Transverse colon (tissue), 4 donors: ENCODE data around the gene MED29. TPM values are rescaled to one million over a fixed set of nuclear protein-coding genes. Genes with fewer than 3 reads are reported as not detected.
A peak's percentile ranks its signal among the peaks of the same experiment; 100 is the strongest.

Source experiments
- DNase-seq: peaks from one replicate; pipeline ENCODE4 v3.0.0-alpha.2; 2019
- H3K27ac ChIP-seq, 4 donors: fragments of 200-600 bp; sonication (generic); 2 replicates each; pipeline ENCODE4 v1.5.1; 2016 to 2018; ENCODE audit warnings: inconsistent platforms in 4 of 4
- H3K27me3 ChIP-seq: fragments of 200-600 bp; sonication (generic); 2 replicates; pipeline ENCODE4 v1.5.1; 2017; ENCODE audit warnings: inconsistent platforms
- H3K36me3 ChIP-seq, 4 donors: fragments of 200-600 bp; sonication (generic); 2 replicates each; pipeline ENCODE4 v1.5.1; 2017 to 2019; ENCODE audit warnings: inconsistent platforms in 4 of 4
- H3K4me1 ChIP-seq, 4 donors: fragments of 200-600 bp; sonication (generic); 2 replicates each; pipeline ENCODE4 v1.5.1; 2017 to 2020; ENCODE audit warnings: inconsistent platforms in 4 of 4
- H3K4me3 ChIP-seq, 4 donors: fragments of 200-600 bp; sonication (generic); 1 replicate in 1 of 4; 2 replicates in 3 of 4; pipeline versions ENCODE4 v1.5.1 to v1.6.1; 2017 to 2019; ENCODE audit warnings: inconsistent platforms in 4 of 4
- H3K9me3 ChIP-seq, 2 donors: fragments of 200-600 bp; sonication (generic); 2 replicates each; pipeline ENCODE4 v1.5.1; 2017 to 2019; ENCODE audit warnings: inconsistent platforms in 2 of 2
- CTCF ChIP-seq, 5 experiments: fragments of 200-600 bp in 3 of 5; fragments of 450-650 bp in 2 of 5; sonication (generic) in 3 of 5; IDR thresholded peaks; 1 replicate in 2 of 5; 2 replicates in 3 of 5; pipeline ENCODE4 v1.5.1; 2016 to 2017; ENCODE audit warnings: antibody characterized with exemption in 5 of 5, inconsistent platforms in 3 of 5, mild to moderate bottlenecking in 2 of 5, moderate library complexity in 1 of 5
- EP300 ChIP-seq: sonication (generic); formaldehyde crosslinking; IDR thresholded peaks from one replicate; pipeline ENCODE4 v1.6.1; 2017; ENCODE audit warnings: antibody characterized with exemption, low read depth
- POLR2A ChIP-seq: fragments of 450-650 bp; IDR thresholded peaks from one replicate; pipeline ENCODE4 v1.6.1; 2016; ENCODE audit warnings: antibody characterized with exemption, mild to moderate bottlenecking, moderate library complexity
- POLR2AphosphoS5 ChIP-seq, 3 donors: sonication (generic); formaldehyde crosslinking; IDR thresholded peaks; one replicate each; pipeline ENCODE4 v1.6.1; 2016; ENCODE audit warnings: antibody characterized with exemption in 3 of 3
- WGBS, 2 donors: methylation state at CpG; one replicate each; pipeline ENCODE4 v1.1.5; 2018; ENCODE audit warnings: low coverage in 1 of 2; 5-methylcytosine and 5-hydroxymethylcytosine counted together
- in situ Hi-C, 4 donors: fragments of 200-750 bp; cut with MboI; loops; one replicate each; pipeline versions ENCODE4 v1.15.0 to v1.15.1; 2017; ENCODE audit warnings: low sequenced_read_pairs in 3 of 4, low pct_ligation_motif_present in 1 of 4, low pct_unique_long_range_greater_than_20kb in 1 of 4
- intact Hi-C: fragments of 100-400 bp; cut with DNase I; formaldehyde crosslinking; loops from one replicate; pipeline ENCODE4 v1.15.1; 2023; ENCODE audit warnings: low total_unique reads
- total RNA-seq, 4 donors: library from RNA; depleted of rRNA; stranded (reverse); fragments of >200 nt; gene quantifications; one replicate each; pipeline ENCODE4 v1.1.0, GENCODE V29; 2016

Gene MED29
- total RNA-seq, 4 donors from 2014 or later: 22.8 to 37.4 (median 27.8) TPM

- Histone ChIP-seq H3K4me1 (peaks cover 15 to 53% (median 46%) of the 10 kb centered on the region in 4 donors), H3K4me3 (peak overlapping the region; percentile 66 to 86 (median 84)), H3K36me3 (peaks cover 0 to 14% (median 8%) of the 10 kb centered on the region in 4 donors), H3K27ac (peak overlapping the region; percentile 98 to 100 (median 99)), H3K27me3 (peaks cover 17% of the 10 kb centered on the region), H3K9me3 (no peaks in the 10 kb centered on the region)
- peak; percentile 62 for TF ChIP-seq EP300
- TF ChIP-seq CTCF (IDR thresholded peaks at IDR 0.05): no peak
- peak; percentile 94 for TF ChIP-seq POLR2A
- peak; percentile 53 to 92 (median 79) for TF ChIP-seq POLR2AphosphoS5 (IDR thresholded peaks at IDR 0.05)
- intact Hi-C loops: no loop called here
- WGBS, 2 donors: 1 to 5% methylated on average over 13 to 24 of the region's 35 CpGs
- DNase-seq: peak; percentile 85
- in situ Hi-C loops: no loop called here
These were observed 19.0 kb downstream of the MED29 start for GRCh38 chr19:39410017-39410830.

- Histone ChIP-seq H3K27me3 (peaks cover 17% of the 10 kb centered on the region), H3K4me3 (peak overlapping the region in 3 of 4 donors; percentile 66 to 86 (median 83)), H3K9me3 (no peaks in the 10 kb centered on the region), H3K4me1 (peaks cover 11 to 55% (median 43%) of the 10 kb centered on the region in 4 donors), H3K27ac (peak overlapping the region; percentile 98 to 100 (median 99)), H3K36me3 (peaks cover 0 to 14% (median 8%) of the 10 kb centered on the region in 4 donors)
- in situ Hi-C loops: no loop called here
- TF ChIP-seq POLR2AphosphoS5 (IDR thresholded peaks at IDR 0.05): no peak
- TF ChIP-seq CTCF (IDR thresholded peaks at IDR 0.05): no peak
- no peak for TF ChIP-seq POLR2A
- TF ChIP-seq EP300: no peak
- no peak for DNase-seq
- intact Hi-C loops: no loop called here
- WGBS, 2 donors: 47% methylated on average over 1 of the region's 1 CpG; no CpG with 5 or more reads in 1 of the 2 donors
These were observed 19.6 kb downstream of the MED29 start for GRCh38 chr19:39410831-39411080.

- Histone ChIP-seq H3K4me3 (peak overlapping the region in 3 of 4 donors; percentile 66 to 86 (median 83)), H3K9me3 (no peaks in the 10 kb centered on the region), H3K27me3 (peaks cover 17% of the 10 kb centered on the region), H3K27ac (peak overlapping the region; percentile 98 to 100 (median 99)), H3K36me3 (peaks cover 0 to 14% (median 8%) of the 10 kb centered on the region in 4 donors), H3K4me1 (peaks cover 11 to 54% (median 39%) of the 10 kb centered on the region in 4 donors)
- intact Hi-C loops: no loop called here
- 6 to 14% methylated on average over 6 to 9 of the region's 9 CpGs for WGBS, 2 donors
- TF ChIP-seq EP300 (no peak), POLR2AphosphoS5 (IDR thresholded peaks at IDR 0.05) (peak; percentile 81 to 97 (median 95)), POLR2A (peak; percentile 87)
- peak; percentile 86 for DNase-seq
- in situ Hi-C loops: no loop called here
These were observed 20.1 kb downstream of the MED29 start for GRCh38 chr19:39411081-39411831.

- intact Hi-C loops (loop anchor here (2.0 kb wide), 1 partner anchor 13 kb away; no protein-coding TSS in a partner anchor), in situ Hi-C loops (no loop called here)
- Histone ChIP-seq H3K9me3 (no peaks in the 10 kb centered on the region), H3K27ac (peak overlapping the region; percentile 98 to 100 (median 99)), H3K27me3 (peaks cover 17% of the 10 kb centered on the region), H3K4me1 (peaks cover 11 to 52% (median 39%) of the 10 kb centered on the region in 4 donors), H3K36me3 (peaks cover 0 to 14% (median 8%) of the 10 kb centered on the region in 4 donors), H3K4me3 (peak overlapping the region in 3 of 4 donors; percentile 10 to 84 (median 66))
- 0% methylated on average over 1 to 7 of the region's 7 CpGs for WGBS, 2 donors
- TF ChIP-seq CTCF (IDR thresholded peaks at IDR 0.05) (peak; percentile 84 to 100 (median 94)), POLR2A (no peak), POLR2AphosphoS5 (IDR thresholded peaks at IDR 0.05) (peak in 1 of 3 donors; percentile 97)
- DNase-seq: peak; percentile 96
These were observed 20.6 kb downstream of the MED29 start for GRCh38 chr19:39411832-39412099.
